Muscle of arm (tissue), 12 donors: ENCODE results near the gene RUSC2. TPM values are rescaled to one million over a fixed set of nuclear protein-coding genes. Genes with fewer than 3 reads are reported as not detected.
"Not testable (repeated sequence)": the region's sequence is repeated elsewhere in the genome, so short reads cannot be mapped to it uniquely, and the experiment has no call there.

ENCODE experiments used
- DNase-seq: peaks from one replicate; pipeline ENCODE4 v3.0.0-alpha.2; 2013
- polyA plus RNA-seq, 12 donors: library from polyadenylated mRNA; unstranded; fragments of 120-200 nt; gene quantifications; one replicate each; pipeline ENCODE4 v1.2.1, GENCODE V29; 2013; ENCODE audit not compliant: insufficient read length in 12 of 12

The RUSC2 gene
- polyA plus RNA-seq, 12 donors: 42.6 to 79.5 (median 60.8) TPM; not detected in 1

- no peak for DNase-seq
Observed at GRCh38 chr9:35490910-35491465, 1.1 kb downstream of the RUSC2 start.

GRCh38 chr9:35493119-35493518 lies 3.2 kb downstream of the RUSC2 start:
- DNase-seq: not testable (repeated sequence)

GRCh38 chr9:35495984-35496383 lies 6.1 kb downstream of the RUSC2 start:
- no peak for DNase-seq

- DNase-seq: not testable (repeated sequence)
Observed at GRCh38 chr9:35498245-35498644, 8.3 kb downstream of the RUSC2 start.

- no peak for DNase-seq
Observed at GRCh38 chr9:35499029-35499700, 9.3 kb downstream of the RUSC2 start.

- DNase-seq: no peak
Observed at GRCh38 chr9:35499701-35500030, 9.8 kb downstream of the RUSC2 start.

GRCh38 chr9:35500130-35500748 lies 10.3 kb downstream of the RUSC2 start:
- no peak for DNase-seq

GRCh38 chr9:35501946-35502345 lies 12.0 kb downstream of the RUSC2 start:
- DNase-seq: no peak

GRCh38 chr9:35506359-35506758 lies 16.4 kb downstream of the RUSC2 start:
- no peak for DNase-seq

- DNase-seq: no peak
Observed at GRCh38 chr9:35508069-35508468, 18.2 kb downstream of the RUSC2 start.

- no peak for DNase-seq
Observed at GRCh38 chr9:35510383-35510753, 20.5 kb downstream of the RUSC2 start.

GRCh38 chr9:35510754-35511428 lies 21.0 kb downstream of the RUSC2 start:
- peak; percentile 89 for DNase-seq

- no peak for DNase-seq
Observed at GRCh38 chr9:35511453-35511852, 21.5 kb downstream of the RUSC2 start.

GRCh38 chr9:35515766-35516165 lies 25.9 kb downstream of the RUSC2 start:
- DNase-seq: no peak

- DNase-seq: no peak
Observed at GRCh38 chr9:35516479-35516878, 26.6 kb downstream of the RUSC2 start.

- DNase-seq: no peak
Observed at GRCh38 chr9:35517131-35517530, 27.2 kb downstream of the RUSC2 start.

- no peak for DNase-seq
Observed at GRCh38 chr9:35517552-35518224, 27.8 kb downstream of the RUSC2 start.

- no peak for DNase-seq
Observed at GRCh38 chr9:35518225-35518821, 28.4 kb downstream of the RUSC2 start.

- DNase-seq: no peak
Observed at GRCh38 chr9:35518981-35519679, 29.2 kb downstream of the RUSC2 start.

GRCh38 chr9:35519692-35520363 lies 29.9 kb downstream of the RUSC2 start:
- DNase-seq: no peak

GRCh38 chr9:35520364-35520710 lies 30.4 kb downstream of the RUSC2 start:
- no peak for DNase-seq
